Stimulated activated naive B cell treated with anti-CD40 and anti-IgM and Interleukin-4, amounts not matched to agents 10 μg/mL and 1 μg/mL and 100 μg/mL, for 72 hours (primary cell): ENCODE measurements around the gene SNX13.

Experiments
- ATAC-seq, 2 donors: fragments of 150-1000 bp; cut with Tn5 transposase; replicated peaks; 2 replicates each; pipeline ENCODE4 v1.10.0; 2021; ENCODE audit warnings: moderate library complexity in 1 of 2
- DNase-seq: peaks from one replicate; pipeline ENCODE4 v3.0.0; 2021
- H3K27ac Mint-ChIP-seq: one replicate; pipeline ENCODE4 v1.8.0; 2022; ENCODE audit warnings: mild to moderate bottlenecking, mixed read lengths
- H3K27me3 Mint-ChIP-seq, 2 donors: one replicate each; pipeline ENCODE4 v1.8.0; 2022; ENCODE audit warnings: mixed read lengths in 2 of 2
- H3K36me3 Mint-ChIP-seq, 2 donors: one replicate each; pipeline ENCODE4 v1.8.0; 2022; ENCODE audit warnings: mixed read lengths in 2 of 2, mild to moderate bottlenecking in 1 of 2
- H3K4me1 Mint-ChIP-seq, 2 donors: one replicate each; pipeline ENCODE4 v1.8.0; 2022; ENCODE audit warnings: mixed read lengths in 2 of 2, mild to moderate bottlenecking in 1 of 2
- H3K4me3 Mint-ChIP-seq, 2 donors: one replicate each; pipeline ENCODE4 v1.8.0; 2022; ENCODE audit warnings: mild to moderate bottlenecking in 2 of 2, mixed read lengths in 2 of 2, moderate library complexity in 1 of 2
- H3K9me3 Mint-ChIP-seq, 2 donors: one replicate each; pipeline ENCODE4 v1.8.0; 2022; ENCODE audit warnings: mixed read lengths in 2 of 2, mild to moderate bottlenecking in 1 of 2

The SNX13 gene

GRCh38 chr7:17871815-17872533 is 68.3 kb downstream of the SNX13 start:
- H3K27ac Mint-ChIP-seq = no peak overlapping the region
- ATAC-seq (no peak), DNase-seq (no peak)
- no peak overlapping the region for H3K4me3 Mint-ChIP-seq
- H3K27me3 Mint-ChIP-seq = no peaks in the 10 kb centered on the region
- H3K4me1 Mint-ChIP-seq = peaks cover 3 to 9% of the 10 kb centered on the region in 2 donors
- no peaks in the 10 kb centered on the region for H3K9me3 Mint-ChIP-seq
- H3K36me3 Mint-ChIP-seq = peaks cover 22 to 35% of the 10 kb centered on the region in 2 donors

- DNase-seq (no peak), ATAC-seq (no peak)
- H3K9me3 Mint-ChIP-seq = peaks cover 8 to 11% of the 10 kb centered on the region in 2 donors
- H3K27ac Mint-ChIP-seq = no peak overlapping the region
- H3K36me3 Mint-ChIP-seq = peaks cover 35 to 48% of the 10 kb centered on the region in 2 donors
- H3K4me1 Mint-ChIP-seq = peaks cover 4 to 9% of the 10 kb centered on the region in 2 donors
- no peaks in the 10 kb centered on the region for H3K27me3 Mint-ChIP-seq
- H3K4me3 Mint-ChIP-seq = no peak overlapping the region
Observed at GRCh38 chr7:17870406-17870805, 69.9 kb downstream of the SNX13 start.

- H3K4me3 Mint-ChIP-seq = no peak overlapping the region
- H3K9me3 Mint-ChIP-seq = peaks cover 8 to 11% of the 10 kb centered on the region in 2 donors
- peaks cover 0 to 1% of the 10 kb centered on the region in 2 donors for H3K4me1 Mint-ChIP-seq
- DNase-seq = no peak
- no peak for ATAC-seq
- H3K27ac Mint-ChIP-seq = no peak overlapping the region
- no peaks in the 10 kb centered on the region for H3K27me3 Mint-ChIP-seq
- H3K36me3 Mint-ChIP-seq = peaks cover 65 to 71% of the 10 kb centered on the region in 2 donors
Observed at GRCh38 chr7:17863809-17864143, 76.5 kb downstream of the SNX13 start.

GRCh38 chr7:17863095-17863808 is 77.0 kb downstream of the SNX13 start:
- Mint-ChIP-seq H3K27ac (no peak overlapping the region), H3K4me3 (no peak overlapping the region), H3K4me1 (peaks cover 0 to 1% of the 10 kb centered on the region in 2 donors), H3K9me3 (peaks cover 8 to 11% of the 10 kb centered on the region in 2 donors), H3K27me3 (no peaks in the 10 kb centered on the region), H3K36me3 (peaks cover 65 to 75% of the 10 kb centered on the region in 2 donors)
- ATAC-seq = no peak
- no peak for DNase-seq

GRCh38 chr7:17856251-17856650 is 84.0 kb downstream of the SNX13 start:
- Mint-ChIP-seq H3K27me3 (no peaks in the 10 kb centered on the region), H3K4me1 (no peaks in the 10 kb centered on the region), H3K9me3 (peaks cover 3 to 4% of the 10 kb centered on the region in 2 donors), H3K36me3 (peaks cover 70 to 76% of the 10 kb centered on the region in 2 donors), H3K4me3 (no peak overlapping the region), H3K27ac (no peak overlapping the region)
- DNase-seq = no peak
- no peak for ATAC-seq

- Mint-ChIP-seq H3K27me3 (no peaks in the 10 kb centered on the region), H3K4me3 (no peak overlapping the region), H3K9me3 (peaks cover 3 to 4% of the 10 kb centered on the region in 2 donors), H3K4me1 (no peaks in the 10 kb centered on the region), H3K36me3 (peaks cover 66 to 72% of the 10 kb centered on the region in 2 donors), H3K27ac (no peak overlapping the region)
- DNase-seq = no peak
- ATAC-seq = no peak
Observed at GRCh38 chr7:17855202-17855601, 85.1 kb downstream of the SNX13 start.

- Mint-ChIP-seq H3K4me3 (no peak overlapping the region), H3K27ac (no peak overlapping the region), H3K4me1 (no peaks in the 10 kb centered on the region), H3K36me3 (peaks cover 62 to 72% of the 10 kb centered on the region in 2 donors), H3K27me3 (no peaks in the 10 kb centered on the region), H3K9me3 (peaks cover 3 to 4% of the 10 kb centered on the region in 2 donors)
- ATAC-seq (no peak), DNase-seq (no peak)
Observed at GRCh38 chr7:17854261-17855047, 85.8 kb downstream of the SNX13 start.

- Mint-ChIP-seq H3K27ac (no peak overlapping the region), H3K4me3 (no peak overlapping the region)
Observed at GRCh38 chr7:17852361-17852760, 87.9 kb downstream of the SNX13 start.

GRCh38 chr7:17849504-17849903 is 90.8 kb downstream of the SNX13 start:
- Mint-ChIP-seq H3K27me3 (no peaks in the 10 kb centered on the region), H3K4me1 (peaks cover 9 to 17% of the 10 kb centered on the region in 2 donors), H3K27ac (no peak overlapping the region), H3K36me3 (peaks cover 49 to 59% of the 10 kb centered on the region in 2 donors), H3K4me3 (no peak overlapping the region), H3K9me3 (no peaks in the 10 kb centered on the region)
- DNase-seq = no peak
- ATAC-seq = no peak

More at GRCh38 chr7:17852361-17852760, 87.9 kb downstream of the SNX13 start:
- ATAC-seq (no peak), DNase-seq (no peak)
- Mint-ChIP-seq H3K27me3 (no peaks in the 10 kb centered on the region), H3K36me3 (peaks cover 67 to 78% of the 10 kb centered on the region in 2 donors), H3K9me3 (peaks cover 3 to 4% of the 10 kb centered on the region in 2 donors), H3K4me1 (peaks cover 5 to 10% of the 10 kb centered on the region in 2 donors)

GRCh38 chr7:17848516-17848915 is 91.8 kb downstream of the SNX13 start:
- no peak overlapping the region for H3K27ac Mint-ChIP-seq
- H3K4me1 Mint-ChIP-seq = peaks cover 12 to 26% of the 10 kb centered on the region in 2 donors
- H3K27me3 Mint-ChIP-seq = no peaks in the 10 kb centered on the region
- H3K36me3 Mint-ChIP-seq = peaks cover 56 to 67% of the 10 kb centered on the region in 2 donors
- no peak for DNase-seq
- no peaks in the 10 kb centered on the region for H3K9me3 Mint-ChIP-seq
- no peak for ATAC-seq
- H3K4me3 Mint-ChIP-seq = no peak overlapping the region

GRCh38 chr7:17846935-17847334 is 93.4 kb downstream of the SNX13 start:
- H3K27me3 Mint-ChIP-seq = no peaks in the 10 kb centered on the region

GRCh38 chr7:17845197-17845547 is 95.1 kb downstream of the SNX13 start:
- Mint-ChIP-seq H3K36me3 (peaks cover 48 to 66% of the 10 kb centered on the region in 2 donors), H3K9me3 (peaks cover 2 to 7% of the 10 kb centered on the region in 2 donors), H3K27me3 (no peaks in the 10 kb centered on the region), H3K4me1 (peaks cover 15 to 31% of the 10 kb centered on the region in 2 donors), H3K27ac (no peak overlapping the region), H3K4me3 (no peak overlapping the region)
- ATAC-seq = no peak
- DNase-seq = no peak

More at GRCh38 chr7:17846935-17847334, 93.4 kb downstream of the SNX13 start:
- H3K4me3 Mint-ChIP-seq = no peak overlapping the region
- H3K4me1 Mint-ChIP-seq = peaks cover 15 to 31% of the 10 kb centered on the region in 2 donors
- no peak for DNase-seq
- H3K27ac Mint-ChIP-seq = no peak overlapping the region
- H3K9me3 Mint-ChIP-seq = peaks cover 2% of the 10 kb centered on the region in 2 donors
- ATAC-seq = peak; percentile 49 to 64
- H3K36me3 Mint-ChIP-seq = peaks cover 55 to 67% of the 10 kb centered on the region in 2 donors

GRCh38 chr7:17844514-17845196 is 95.6 kb downstream of the SNX13 start:
- Mint-ChIP-seq H3K9me3 (peaks cover 2 to 7% of the 10 kb centered on the region in 2 donors), H3K4me3 (no peak overlapping the region), H3K36me3 (peaks cover 49 to 68% of the 10 kb centered on the region in 2 donors), H3K4me1 (peaks cover 15 to 31% of the 10 kb centered on the region in 2 donors), H3K27ac (peak overlapping the region; percentile 21), H3K27me3 (no peaks in the 10 kb centered on the region)
- ATAC-seq = no peak
- DNase-seq = no peak

- H3K4me1 Mint-ChIP-seq = peaks cover 15 to 31% of the 10 kb centered on the region in 2 donors
- no peak overlapping the region for H3K27ac Mint-ChIP-seq
- peaks cover 2 to 7% of the 10 kb centered on the region in 2 donors for H3K9me3 Mint-ChIP-seq
- ATAC-seq (no peak), DNase-seq (no peak)
- H3K4me3 Mint-ChIP-seq = no peak overlapping the region
- H3K27me3 Mint-ChIP-seq = no peaks in the 10 kb centered on the region
- peaks cover 49 to 67% of the 10 kb centered on the region in 2 donors for H3K36me3 Mint-ChIP-seq
Observed at GRCh38 chr7:17844022-17844421, 96.3 kb downstream of the SNX13 start.
